Upper lobe of left lung (tissue), 4 donors: ENCODE results near the gene SHISAL1.

Source experiments
- POLR2A ChIP-seq, 4 donors: fragments of 450-650 bp; IDR thresholded peaks; one replicate each; pipeline ENCODE4 v1.5.1; 2016 to 2017; ENCODE audit warnings: antibody characterized with exemption in 4 of 4, mild to moderate bottlenecking in 2 of 4
- POLR2AphosphoS5 ChIP-seq, 2 donors: sonication (generic); formaldehyde crosslinking; IDR thresholded peaks; one replicate each; pipeline ENCODE4 v1.5.1; 2017; ENCODE audit warnings: antibody characterized with exemption in 2 of 2
- TF ChIP-seq, protein P1 (sequence below), 6 experiments: fragments of 450-650 bp in 4 of 6; fragments of 200-600 bp in 2 of 6; sonication (generic) in 2 of 6; IDR thresholded peaks; one replicate each; pipeline ENCODE4 v1.5.1; 2016 to 2019; ENCODE audit warnings: antibody characterized with exemption in 6 of 6

DNA sequence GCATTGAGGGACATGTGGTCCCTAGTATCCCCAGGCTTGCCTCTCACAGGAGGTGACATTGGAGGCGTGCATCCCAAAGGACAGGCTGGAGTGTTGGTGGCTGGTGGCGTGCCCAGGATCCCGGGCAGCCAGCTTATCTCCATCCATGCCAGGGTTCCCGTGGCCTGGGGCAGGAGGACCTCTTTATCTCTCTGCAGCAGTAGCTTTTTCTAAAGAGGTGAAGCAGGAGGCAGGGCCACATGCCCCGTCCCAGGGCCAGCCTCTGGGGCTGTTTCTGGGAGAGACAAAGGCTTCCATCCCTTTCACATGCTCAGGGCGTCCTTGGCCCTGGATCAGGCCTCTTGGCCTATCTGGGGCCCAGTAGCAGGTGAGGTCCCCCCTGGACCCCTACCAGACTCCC lies 112.3 kb downstream of the SHISAL1 start:
- TF ChIP-seq, protein P1, sequence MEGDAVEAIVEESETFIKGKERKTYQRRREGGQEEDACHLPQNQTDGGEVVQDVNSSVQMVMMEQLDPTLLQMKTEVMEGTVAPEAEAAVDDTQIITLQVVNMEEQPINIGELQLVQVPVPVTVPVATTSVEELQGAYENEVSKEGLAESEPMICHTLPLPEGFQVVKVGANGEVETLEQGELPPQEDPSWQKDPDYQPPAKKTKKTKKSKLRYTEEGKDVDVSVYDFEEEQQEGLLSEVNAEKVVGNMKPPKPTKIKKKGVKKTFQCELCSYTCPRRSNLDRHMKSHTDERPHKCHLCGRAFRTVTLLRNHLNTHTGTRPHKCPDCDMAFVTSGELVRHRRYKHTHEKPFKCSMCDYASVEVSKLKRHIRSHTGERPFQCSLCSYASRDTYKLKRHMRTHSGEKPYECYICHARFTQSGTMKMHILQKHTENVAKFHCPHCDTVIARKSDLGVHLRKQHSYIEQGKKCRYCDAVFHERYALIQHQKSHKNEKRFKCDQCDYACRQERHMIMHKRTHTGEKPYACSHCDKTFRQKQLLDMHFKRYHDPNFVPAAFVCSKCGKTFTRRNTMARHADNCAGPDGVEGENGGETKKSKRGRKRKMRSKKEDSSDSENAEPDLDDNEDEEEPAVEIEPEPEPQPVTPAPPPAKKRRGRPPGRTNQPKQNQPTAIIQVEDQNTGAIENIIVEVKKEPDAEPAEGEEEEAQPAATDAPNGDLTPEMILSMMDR (IDR thresholded peaks at IDR 0.05): no peak
- TF ChIP-seq POLR2A (IDR thresholded peaks at IDR 0.05): no peak
- no peak for TF ChIP-seq POLR2AphosphoS5 (IDR thresholded peaks at IDR 0.05)
